H9 (cell line): ENCODE measurements around the gene TMCO6. TPM values are rescaled to one million over a fixed set of nuclear protein-coding genes. Genes with fewer than 3 reads are reported as not detected.

ENCODE experiments used
- DNase-seq: peaks from one replicate; pipeline ENCODE4 v3.0.0-alpha.2; 2017
- H2AFZ ChIP-seq: one replicate; pipeline ENCODE4 v1.6.1; 2013; ENCODE audit warnings: mild to moderate bottlenecking, low read length, control low read depth, moderate library complexity
- H2AK5ac ChIP-seq: 2 replicates; pipeline ENCODE4 v1.6.1; 2013; ENCODE audit warnings: low read length, control low read depth, mixed read lengths; ENCODE audit not compliant: insufficient read length
- H2BK120ac ChIP-seq: one replicate; pipeline ENCODE4 v1.6.1; 2013; ENCODE audit warnings: low read depth, mild to moderate bottlenecking, low read length, control low read depth, inconsistent platforms; ENCODE audit not compliant: poor library complexity, severe bottlenecking
- H2BK12ac ChIP-seq: 2 replicates; pipeline ENCODE4 v1.6.1; 2013; ENCODE audit warnings: low read length, control low read depth, mixed read lengths, low read depth; ENCODE audit not compliant: insufficient read length
- H2BK15ac ChIP-seq: 2 replicates; pipeline ENCODE4 v1.6.1; 2013; ENCODE audit warnings: low read depth, low read length, control low read depth
- H2BK20ac ChIP-seq: one replicate; pipeline ENCODE4 v1.6.1; 2013; ENCODE audit warnings: low read depth, mild to moderate bottlenecking, low read length, control low read depth, inconsistent platforms; ENCODE audit not compliant: poor library complexity, severe bottlenecking
- H2BK5ac ChIP-seq: 2 replicates; pipeline ENCODE4 v1.6.1; 2013; ENCODE audit warnings: low read length, control low read depth, mixed read lengths; ENCODE audit not compliant: insufficient read length
- H3K14ac ChIP-seq: 2 replicates; pipeline ENCODE4 v1.6.1; 2013; ENCODE audit warnings: low read length, control low read depth; ENCODE audit not compliant: insufficient read depth
- H3K18ac ChIP-seq: 2 replicates; pipeline ENCODE4 v1.6.1; 2013; ENCODE audit warnings: low read depth, mild to moderate bottlenecking, mixed read lengths, low read length, control low read depth; ENCODE audit not compliant: insufficient read length
- H3K23ac ChIP-seq: 2 replicates; pipeline ENCODE4 v1.6.1; 2013; ENCODE audit warnings: low read length, control low read depth, mixed read lengths, low read depth; ENCODE audit not compliant: insufficient read length
- H3K23me2 ChIP-seq: 2 replicates; pipeline ENCODE4 v1.6.1; 2013; ENCODE audit warnings: low read depth, mild to moderate bottlenecking, mixed read lengths, low read length, control low read depth; ENCODE audit not compliant: insufficient read length, poor library complexity, severe bottlenecking
- H3K27ac ChIP-seq: 2 replicates; pipeline ENCODE4 v1.5.1; 2013; ENCODE audit warnings: low read length, control low read depth, mixed read lengths, low read depth; ENCODE audit not compliant: insufficient read length
- H3K27me3 ChIP-seq: 2 replicates; pipeline ENCODE4 v1.6.1; 2013; ENCODE audit warnings: low read length, control low read depth, inconsistent platforms; ENCODE audit not compliant: insufficient read depth
- H3K4ac ChIP-seq: 2 replicates; pipeline ENCODE4 v1.6.1; 2013; ENCODE audit warnings: low read depth, mild to moderate bottlenecking, control low read depth, inconsistent platforms, low read length, moderate library complexity
- H3K4me1 ChIP-seq: 2 replicates; pipeline ENCODE4 v1.6.1; 2013; ENCODE audit warnings: low read length, control low read depth, inconsistent platforms; ENCODE audit not compliant: insufficient read depth
- H3K4me2 ChIP-seq: 2 replicates; pipeline ENCODE4 v1.6.1; 2013; ENCODE audit warnings: low read length, control low read depth, mixed read lengths; ENCODE audit not compliant: insufficient read length, insufficient read depth
- H3K56ac ChIP-seq: 2 replicates; pipeline ENCODE4 v1.6.1; 2013; ENCODE audit warnings: low read depth, mild to moderate bottlenecking, mixed read lengths, low read length, control low read depth; ENCODE audit not compliant: insufficient read length
- H3K79me1 ChIP-seq: 2 replicates; pipeline ENCODE4 v1.6.1; 2013; ENCODE audit warnings: low read depth, mild to moderate bottlenecking, moderate library complexity, low read length, control low read depth, inconsistent platforms; ENCODE audit not compliant: insufficient read depth, poor library complexity, severe bottlenecking
- H3K79me2 ChIP-seq: 2 replicates; pipeline ENCODE4 v1.6.1; 2013; ENCODE audit warnings: low read length, control low read depth, inconsistent platforms; ENCODE audit not compliant: insufficient read depth
- H3K9ac ChIP-seq: 2 replicates; pipeline ENCODE4 v1.6.1; 2013; ENCODE audit warnings: low read length, control low read depth, mixed read lengths; ENCODE audit not compliant: insufficient read length; ENCODE audit errors: extremely low read depth
- H3K9me3 ChIP-seq: one replicate; pipeline ENCODE4 v1.6.1; 2013; ENCODE audit warnings: low read depth, low read length, inconsistent platforms; ENCODE audit not compliant: control insufficient read depth
- H3T11ph ChIP-seq: one replicate; pipeline ENCODE4 v1.6.1; 2013; ENCODE audit warnings: mild to moderate bottlenecking, low read length, control low read depth, inconsistent platforms
- H4K20me1 ChIP-seq: one replicate; pipeline ENCODE4 v1.6.1; 2013; ENCODE audit not compliant: control insufficient read depth, insufficient read length, insufficient read depth
- H4K5ac ChIP-seq: 2 replicates; pipeline ENCODE4 v1.6.1; 2013; ENCODE audit warnings: low read depth, mild to moderate bottlenecking, mixed read lengths, low read length, control low read depth; ENCODE audit not compliant: insufficient read length
- H4K8ac ChIP-seq: replicated peaks from 2 replicates; pipeline ENCODE4 v1.6.1; 2013; ENCODE audit warnings: low read length, control low read depth, mixed read lengths, low read depth; ENCODE audit not compliant: insufficient read length
- H4K91ac ChIP-seq: 2 replicates; pipeline ENCODE4 v1.6.1; 2013; ENCODE audit warnings: low read depth, mild to moderate bottlenecking, moderate library complexity, mixed read lengths, low read length, control low read depth; ENCODE audit not compliant: insufficient read length
- H3K27ac Mint-ChIP-seq, 3 experiments: 2 replicates in 2 of 3; 3 replicates in 1 of 3; pipeline ENCODE4 v1.8.0; 2020 to 2021; ENCODE audit warnings: mixed read lengths in 3 of 3, mild to moderate bottlenecking in 1 of 3, moderate library complexity in 1 of 3
- H3K27me3 Mint-ChIP-seq: 2 replicates; pipeline ENCODE4 v1.8.0; 2021; ENCODE audit warnings: low read depth, mild to moderate bottlenecking, moderate library complexity, mixed read lengths
- H3K36me3 Mint-ChIP-seq, 3 experiments: 2 replicates in 2 of 3; 3 replicates in 1 of 3; pipeline ENCODE4 v1.8.0; 2020 to 2021; ENCODE audit warnings: low read depth in 3 of 3, mixed read lengths in 3 of 3; ENCODE audit not compliant: insufficient read depth in 1 of 3
- H3K4me1 Mint-ChIP-seq, 2 experiments: 2 replicates each; pipeline ENCODE4 v1.8.0; 2020; ENCODE audit warnings: mixed read lengths in 2 of 2
- H3K4me3 Mint-ChIP-seq, 2 experiments: 2 replicates in 1 of 2; 3 replicates in 1 of 2; pipeline ENCODE4 v1.8.0; 2020 to 2021; ENCODE audit warnings: mild to moderate bottlenecking in 2 of 2, mixed read lengths in 2 of 2, moderate library complexity in 1 of 2
- H3K9me3 Mint-ChIP-seq, 2 experiments: 2 replicates in 1 of 2; 3 replicates in 1 of 2; pipeline ENCODE4 v1.8.0; 2020; ENCODE audit warnings: mild to moderate bottlenecking in 2 of 2, mixed read lengths in 2 of 2, moderate library complexity in 1 of 2
- CTCF ChIP-seq: fragments of 200-600 bp; sonication (generic); conservative IDR thresholded peaks from 3 replicates; pipeline ENCODE4 v1.8.0; 2021; ENCODE audit warnings: antibody characterized with exemption, mild to moderate bottlenecking
- WGBS: extraction: QIAGEN DNeasy Blood & Tissue Kit; methylation state at CpG from one replicate; pipeline ENCODE4 v1.1.7; 2013; ENCODE audit warnings: missing lambda C conversion rate, low lambda C conversion rate, mixed read lengths; ENCODE audit not compliant: insufficient read length; ENCODE audit errors: extremely low coverage; 5-methylcytosine and 5-hydroxymethylcytosine counted together
- total RNA-seq: library from RNA; stranded (reverse); gene quantifications from 2 replicates; pipeline ENCODE4 v1.2.1, GENCODE V29; 2021

The TMCO6 gene
- total RNA-seq, 1 experiment from 2014 or later: 39.3 TPM

- Histone ChIP-seq H4K20me1 (no peaks in the 10 kb centered on the region), H3K4me2 (no peak overlapping the region), H3K27ac (no peak overlapping the region), H2AFZ (no peak overlapping the region), H3K9ac (no peak overlapping the region), H3T11ph (no peak overlapping the region), H4K91ac (no peak overlapping the region), H3K27me3 (no peaks in the 10 kb centered on the region), H3K4me1 (no peaks in the 10 kb centered on the region), H3K9me3 (no peaks in the 10 kb centered on the region), H2BK15ac (no peak overlapping the region), H3K56ac (no peak overlapping the region), H2BK5ac (no peak overlapping the region), H2BK20ac (no peak overlapping the region), H3K79me1 (no peaks in the 10 kb centered on the region), H3K79me2 (no peaks in the 10 kb centered on the region), H3K14ac (no peak overlapping the region), H3K18ac (no peak overlapping the region), H4K5ac (no peak overlapping the region), H3K23ac (no peak overlapping the region), H2AK5ac (no peak overlapping the region), H3K23me2 (no peaks in the 10 kb centered on the region), H2BK12ac (no peak overlapping the region), H3K4ac (no peak overlapping the region), H4K8ac (no peak overlapping the region), H2BK120ac (no peak overlapping the region)
- DNase-seq: no peak
- Mint-ChIP-seq H3K27ac (peak overlapping the region in 1 of 3 experiments; percentile 52; a peak in 1 of 7 replicates), H3K4me3 (no peak overlapping the region), H3K4me1 (peaks cover 5 to 6% of the 10 kb centered on the region in 2 experiments), H3K36me3 (no peaks in the 10 kb centered on the region), H3K9me3 (no peaks in the 10 kb centered on the region; a peak in 1 of 5 replicates), H3K27me3 (peaks cover 9% of the 10 kb centered on the region)
- no peak for TF ChIP-seq CTCF
- no CpG with 5 or more reads among the region's 1 CpG for WGBS
Observed at GRCh38 chr5:140596321-140596741, 42.9 kb upstream of the TMCO6 start.
